ENCODE results near the gene ST7L.

DNA sequence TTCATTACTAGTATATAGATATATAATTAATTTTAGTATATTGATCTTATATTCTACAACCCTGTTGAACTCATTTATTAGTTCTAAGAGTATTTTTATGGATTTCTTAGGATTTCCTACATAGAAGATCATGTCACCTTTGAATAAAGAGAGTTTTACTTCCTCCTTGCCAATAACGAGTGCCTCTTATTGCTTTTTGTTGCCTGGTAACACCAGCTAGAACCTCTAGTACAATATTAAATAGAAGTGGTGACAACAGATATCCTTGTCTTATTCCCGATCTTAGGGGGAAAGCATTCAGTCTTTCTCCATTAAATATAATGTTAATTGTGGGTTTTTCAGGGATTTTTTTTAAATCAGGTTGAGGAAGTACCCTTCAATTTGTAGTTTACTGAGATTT lies 69.4 kb downstream of the ST7L start:
- no peak for TF ChIP-seq RARB (CRISPR knock-in tag; IDR thresholded peaks at IDR 0.05)
- no peak for TF ChIP-seq ZFP3 (CRISPR knock-in tag; IDR thresholded peaks at IDR 0.05)
- TF ChIP-seq ZNF70 (CRISPR knock-in tag; IDR thresholded peaks at IDR 0.05): no peak
- TF ChIP-seq, protein P1, sequence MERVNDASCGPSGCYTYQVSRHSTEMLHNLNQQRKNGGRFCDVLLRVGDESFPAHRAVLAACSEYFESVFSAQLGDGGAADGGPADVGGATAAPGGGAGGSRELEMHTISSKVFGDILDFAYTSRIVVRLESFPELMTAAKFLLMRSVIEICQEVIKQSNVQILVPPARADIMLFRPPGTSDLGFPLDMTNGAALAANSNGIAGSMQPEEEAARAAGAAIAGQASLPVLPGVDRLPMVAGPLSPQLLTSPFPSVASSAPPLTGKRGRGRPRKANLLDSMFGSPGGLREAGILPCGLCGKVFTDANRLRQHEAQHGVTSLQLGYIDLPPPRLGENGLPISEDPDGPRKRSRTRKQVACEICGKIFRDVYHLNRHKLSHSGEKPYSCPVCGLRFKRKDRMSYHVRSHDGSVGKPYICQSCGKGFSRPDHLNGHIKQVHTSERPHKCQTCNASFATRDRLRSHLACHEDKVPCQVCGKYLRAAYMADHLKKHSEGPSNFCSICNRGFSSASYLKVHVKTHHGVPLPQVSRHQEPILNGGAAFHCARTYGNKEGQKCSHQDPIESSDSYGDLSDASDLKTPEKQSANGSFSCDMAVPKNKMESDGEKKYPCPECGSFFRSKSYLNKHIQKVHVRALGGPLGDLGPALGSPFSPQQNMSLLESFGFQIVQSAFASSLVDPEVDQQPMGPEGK (CRISPR knock-in tag; IDR thresholded peaks at IDR 0.05; ENCODE audit: borderline replicate concordance): no peak

Data from SK-N-SH treated with all-trans-retinoic acid at 6 μM for 48 hours (cell line).